ENCODE data around the gene HSPA9. TPM values are rescaled to one million over a fixed set of nuclear protein-coding genes. Genes with fewer than 3 reads are reported as not detected.

HSPA9 gene
- polyA plus RNA-seq, 3 donors: 67.8 to 82.4 (median 81.8) TPM

DNA sequence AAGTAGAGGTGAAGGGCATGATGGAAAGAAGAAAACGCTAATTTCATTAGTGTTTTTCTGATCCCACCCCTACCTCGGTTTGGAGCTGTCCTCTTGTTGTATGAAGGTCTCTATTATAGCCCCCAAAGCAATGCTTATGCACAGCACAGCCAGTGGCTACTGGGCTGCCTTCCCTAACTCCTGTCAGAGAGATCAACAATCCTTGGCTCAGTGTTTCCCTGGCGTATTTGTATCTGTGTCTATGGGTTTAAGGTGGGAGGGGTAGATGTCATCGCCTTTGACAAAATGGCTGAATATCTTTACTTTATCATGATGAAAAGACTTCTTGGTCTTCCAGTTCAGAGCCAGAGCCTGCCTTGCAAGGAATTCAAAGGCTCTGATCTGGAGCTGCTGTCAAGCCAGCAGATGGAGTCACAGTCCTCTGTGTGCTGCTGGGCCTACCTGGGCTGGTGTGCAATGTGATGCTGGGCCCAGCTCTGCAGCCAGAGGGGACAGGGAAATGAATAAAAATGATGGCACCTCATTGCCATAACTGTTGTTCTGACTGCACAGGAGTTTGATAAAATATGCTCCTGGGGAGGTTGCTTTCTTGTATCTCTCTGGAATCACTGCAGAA is 20.1 kb upstream of the HSPA9 start:
- Histone ChIP-seq H2AFZ (ENCODE audit: insufficient read depth, low read depth, low read length, poor library complexity, severe bottlenecking) (no peak overlapping the region), H3K4me3 (replicated peaks in 1 of 3; ENCODE audit: low read depth in 2 of 3, low read length in 3 of 3) (no peak overlapping the region), H3K36me3 (replicated peaks in 1 of 2; ENCODE audit: control insufficient read depth in 1 of 2, insufficient read depth in 2 of 2, low read length in 2 of 2) (no peaks in the 10 kb centered on the region), H3K9me3 (replicated peaks in 1 of 2; ENCODE audit: control insufficient read depth in 1 of 2, insufficient read depth in 1 of 2, low read length in 2 of 2) (no peaks in the 10 kb centered on the region), H3K4me1 (ENCODE audit: control insufficient read depth in 1 of 2, insufficient read depth in 2 of 2, low read length in 2 of 2) (no peaks in the 10 kb centered on the region), H3K79me2 (ENCODE audit: insufficient read depth, low read length) (no peaks in the 10 kb centered on the region), H4K20me1 (ENCODE audit: insufficient read depth, low read length) (no peaks in the 10 kb centered on the region), H3K9ac (ENCODE audit: insufficient read depth, low read length, poor library complexity, severe bottlenecking) (no peak overlapping the region), H3K4me2 (replicated peaks; ENCODE audit: extremely low read depth, low read length, poor library complexity, severe bottlenecking) (no peak overlapping the region), H3K27me3 (ENCODE audit: control insufficient read depth in 2 of 2, insufficient read depth in 2 of 2, low read length in 2 of 2) (no peaks in the 10 kb centered on the region), H3K27ac (ENCODE audit: low read depth in 1 of 2, low read length in 2 of 2) (no peak overlapping the region)
- no peaks in the 10 kb centered on the region for H3K36me3 Mint-ChIP-seq
- peaks cover 3 to 4% (median 3%) of the 10 kb centered on the region in 3 donors for H3K27me3 Mint-ChIP-seq (ENCODE audit: low read depth in 3 of 3)
- DNase-seq: no peak
- peak overlapping the region in 1 of 7 donors; percentile 26 for H3K27ac Mint-ChIP-seq
- intact Hi-C loops (cut with micrococcal nuclease): no loop called here
- H3K4me3 Mint-ChIP-seq: no peak overlapping the region
- TF ChIP-seq, protein P1, sequence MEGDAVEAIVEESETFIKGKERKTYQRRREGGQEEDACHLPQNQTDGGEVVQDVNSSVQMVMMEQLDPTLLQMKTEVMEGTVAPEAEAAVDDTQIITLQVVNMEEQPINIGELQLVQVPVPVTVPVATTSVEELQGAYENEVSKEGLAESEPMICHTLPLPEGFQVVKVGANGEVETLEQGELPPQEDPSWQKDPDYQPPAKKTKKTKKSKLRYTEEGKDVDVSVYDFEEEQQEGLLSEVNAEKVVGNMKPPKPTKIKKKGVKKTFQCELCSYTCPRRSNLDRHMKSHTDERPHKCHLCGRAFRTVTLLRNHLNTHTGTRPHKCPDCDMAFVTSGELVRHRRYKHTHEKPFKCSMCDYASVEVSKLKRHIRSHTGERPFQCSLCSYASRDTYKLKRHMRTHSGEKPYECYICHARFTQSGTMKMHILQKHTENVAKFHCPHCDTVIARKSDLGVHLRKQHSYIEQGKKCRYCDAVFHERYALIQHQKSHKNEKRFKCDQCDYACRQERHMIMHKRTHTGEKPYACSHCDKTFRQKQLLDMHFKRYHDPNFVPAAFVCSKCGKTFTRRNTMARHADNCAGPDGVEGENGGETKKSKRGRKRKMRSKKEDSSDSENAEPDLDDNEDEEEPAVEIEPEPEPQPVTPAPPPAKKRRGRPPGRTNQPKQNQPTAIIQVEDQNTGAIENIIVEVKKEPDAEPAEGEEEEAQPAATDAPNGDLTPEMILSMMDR (IDR thresholded peaks at IDR 0.05): no peak
- H3K9me3 Mint-ChIP-seq: peaks cover 0 to 3% (median 0%) of the 10 kb centered on the region in 7 donors
- 100% methylated on average over 2 of the region's 4 CpGs for WGBS (ENCODE audit: insufficient coverage)
- H3K4me1 Mint-ChIP-seq: no peaks in the 10 kb centered on the region

DNA sequence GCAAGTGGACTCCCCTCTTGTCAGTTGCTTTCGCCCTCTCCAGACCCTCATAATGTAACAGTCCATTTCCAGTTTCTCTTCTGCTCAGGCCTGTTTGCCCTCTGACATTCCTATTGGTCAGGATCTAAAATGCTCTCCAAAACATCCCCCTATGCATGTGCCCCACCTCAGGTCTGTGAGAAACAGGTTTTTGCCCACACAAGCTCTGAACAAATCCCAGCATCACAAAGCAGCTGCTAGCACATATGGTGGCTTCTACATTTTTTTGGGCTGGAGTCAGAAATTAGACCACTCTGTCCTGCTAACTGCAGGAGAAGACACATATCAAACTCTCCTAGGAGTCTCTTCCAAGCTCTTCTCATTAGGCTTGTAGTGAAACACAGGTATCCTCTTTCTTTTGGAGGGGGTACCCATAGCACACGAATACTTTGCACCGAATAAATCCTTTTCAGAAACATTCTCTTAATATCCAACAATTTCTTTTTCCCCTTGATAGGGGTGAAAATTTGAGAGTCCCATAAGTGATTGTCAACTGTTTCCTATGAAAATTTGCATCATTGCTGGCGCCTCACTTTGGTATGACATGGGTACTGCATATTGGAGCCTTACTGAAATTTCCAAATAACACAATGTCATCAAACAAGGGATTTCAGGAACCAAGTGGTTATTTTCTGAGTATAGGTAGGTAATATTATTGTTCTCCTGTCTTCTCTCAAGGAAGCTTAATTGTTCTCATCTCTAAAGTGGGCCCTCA is 19.3 kb upstream of the HSPA9 start:
- H3K79me2 ChIP-seq (ENCODE audit: insufficient read depth, low read length): no peaks in the 10 kb centered on the region
- no peak overlapping the region for H3K27ac ChIP-seq (ENCODE audit: low read depth in 1 of 2, low read length in 2 of 2)
- H3K4me1 ChIP-seq (ENCODE audit: control insufficient read depth in 1 of 2, insufficient read depth in 2 of 2, low read length in 2 of 2): no peaks in the 10 kb centered on the region
- Mint-ChIP-seq H3K36me3 (no peaks in the 10 kb centered on the region), H3K9me3 (peaks cover 0 to 2% (median 0%) of the 10 kb centered on the region in 7 donors), H3K4me3 (no peak overlapping the region), H3K27me3 (ENCODE audit: low read depth in 3 of 3) (peaks cover 2 to 4% (median 3%) of the 10 kb centered on the region in 3 donors), H3K4me1 (no peaks in the 10 kb centered on the region), H3K27ac (no peak overlapping the region)
- TF ChIP-seq, protein P1 (IDR thresholded peaks at IDR 0.05): peak; percentile 69
- H3K9ac ChIP-seq (ENCODE audit: insufficient read depth, low read length, poor library complexity, severe bottlenecking): no peak overlapping the region
- no peak overlapping the region for H2AFZ ChIP-seq (ENCODE audit: insufficient read depth, low read depth, low read length, poor library complexity, severe bottlenecking)
- 100% methylated on average over 1 of the region's 4 CpGs for WGBS (ENCODE audit: insufficient coverage)
- no peaks in the 10 kb centered on the region for H3K27me3 ChIP-seq (ENCODE audit: control insufficient read depth in 2 of 2, insufficient read depth in 2 of 2, low read length in 2 of 2)
- H3K4me3 ChIP-seq (replicated peaks in 1 of 3; ENCODE audit: low read depth in 2 of 3, low read length in 3 of 3): no peak overlapping the region
- H3K9me3 ChIP-seq (replicated peaks in 1 of 2; ENCODE audit: control insufficient read depth in 1 of 2, insufficient read depth in 1 of 2, low read length in 2 of 2): no peaks in the 10 kb centered on the region
- H3K4me2 ChIP-seq (replicated peaks; ENCODE audit: extremely low read depth, low read length, poor library complexity, severe bottlenecking): no peak overlapping the region
- H4K20me1 ChIP-seq (ENCODE audit: insufficient read depth, low read length): no peaks in the 10 kb centered on the region
- no peaks in the 10 kb centered on the region for H3K36me3 ChIP-seq (replicated peaks in 1 of 2; ENCODE audit: control insufficient read depth in 1 of 2, insufficient read depth in 2 of 2, low read length in 2 of 2)
- intact Hi-C loops (cut with micrococcal nuclease): no loop called here
- no peak for DNase-seq
